Esophagus muscularis mucosa (tissue), 4 donors: Measurements from ENCODE around the gene NR2F6. TPM values are rescaled to one million over a fixed set of nuclear protein-coding genes. Genes with fewer than 3 reads are reported as not detected.

ENCODE experiments used
- DNase-seq: peaks from one replicate; pipeline ENCODE4 v3.0.0-alpha.2; 2017; ENCODE audit errors: extremely low spot score
- H3K27ac ChIP-seq, 4 donors: fragments of 200-600 bp; sonication (generic); replicated peaks in 1 of 4; 1 replicate in 3 of 4; 2 replicates in 1 of 4; pipeline ENCODE4 v1.5.1; 2016 to 2019; ENCODE audit warnings: mild to moderate bottlenecking in 1 of 4
- H3K27me3 ChIP-seq, 4 donors: fragments of 200-600 bp; sonication (generic); one replicate each; pipeline versions ENCODE4 v1.5.1 to v1.6.0; 2016 to 2019
- H3K36me3 ChIP-seq, 4 donors: fragments of 200-600 bp; sonication (generic); one replicate each; pipeline ENCODE4 v1.5.1; 2016 to 2019
- H3K4me1 ChIP-seq, 4 donors: fragments of 200-600 bp; sonication (generic); one replicate each; pipeline ENCODE4 v1.5.1; 2016 to 2019
- H3K4me3 ChIP-seq, 4 donors: fragments of 200-600 bp; sonication (generic); 1 replicate in 2 of 4; 2 replicates in 2 of 4; pipeline ENCODE4 v1.5.1; 2016 to 2019; ENCODE audit warnings: mild to moderate bottlenecking in 4 of 4, moderate library complexity in 1 of 4
- H3K9me3 ChIP-seq, 4 donors: fragments of 200-600 bp; sonication (generic); 1 replicate in 3 of 4; 2 replicates in 1 of 4; pipeline ENCODE4 v1.5.1; 2016 to 2019
- EP300 ChIP-seq: sonication (generic); formaldehyde crosslinking; IDR thresholded peaks from one replicate; pipeline ENCODE4 v1.6.1; 2017; ENCODE audit warnings: antibody characterized with exemption
- POLR2A ChIP-seq: fragments of 450-650 bp; IDR thresholded peaks from one replicate; pipeline ENCODE4 v1.6.1; 2017; ENCODE audit warnings: antibody characterized with exemption, moderate library complexity, mild to moderate bottlenecking, low read depth
- POLR2AphosphoS5 ChIP-seq, 2 donors: sonication (generic); formaldehyde crosslinking; IDR thresholded peaks; one replicate each; pipeline ENCODE4 v1.6.1; 2017; ENCODE audit warnings: antibody characterized with exemption in 2 of 2
- WGBS: methylation state at CpG from one replicate; pipeline ENCODE4 v1.1.5; 2018; 5-methylcytosine and 5-hydroxymethylcytosine counted together
- intact Hi-C: fragments of 100-400 bp; cut with DNase I; formaldehyde crosslinking; loops from one replicate; pipeline ENCODE4 v1.15.1; 2023
- total RNA-seq, 4 donors: library from RNA; depleted of rRNA; stranded (reverse); fragments of >200 nt; gene quantifications; one replicate each; pipeline versions ENCODE4 v1.1.0 to v1.2.1, GENCODE V29; 2016
- TF ChIP-seq, protein P1 (sequence below), 3 experiments: fragments of 200-600 bp in 2 of 3; fragments of 450-650 bp in 1 of 3; sonication (generic) in 2 of 3; IDR thresholded peaks; one replicate each; pipeline ENCODE4 v1.5.1; 2017 to 2019; ENCODE audit warnings: antibody characterized with exemption in 3 of 3, mild to moderate bottlenecking in 2 of 3, moderate library complexity in 1 of 3

NR2F6 gene
- total RNA-seq, 4 donors from 2014 or later, result 38.6 to 88.0 (median 61.2) TPM

DNA sequence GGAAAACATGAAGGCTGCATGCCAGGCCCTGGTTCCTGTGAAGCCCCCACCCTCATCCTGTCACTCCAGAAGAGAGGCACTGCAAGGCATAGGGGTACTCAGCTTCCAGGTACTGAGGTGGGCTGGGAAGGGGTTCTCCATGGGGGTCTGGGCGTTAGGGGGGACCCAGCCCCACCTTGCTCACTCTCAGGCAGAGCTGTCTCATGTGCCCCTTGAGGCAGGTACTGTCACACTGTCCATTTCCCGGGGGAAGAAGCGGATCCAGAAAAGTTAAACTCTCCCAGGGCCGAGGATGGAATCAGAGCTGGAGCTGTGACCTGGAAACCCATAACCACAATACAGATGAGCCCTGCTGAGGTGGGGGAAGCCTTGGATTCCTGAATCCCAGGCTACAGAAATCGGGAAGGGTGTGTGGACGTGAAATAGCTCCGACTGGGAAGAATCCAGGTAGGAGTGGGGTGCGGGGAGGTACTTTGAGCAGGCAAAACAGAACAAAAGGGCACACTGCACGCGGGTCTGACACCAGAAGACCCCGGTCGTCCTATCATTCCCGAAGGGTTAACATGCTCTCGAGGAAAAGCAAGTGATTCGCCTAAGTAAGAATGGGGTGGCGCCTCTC is 31.1 kb downstream of the NR2F6 start:
- Histone ChIP-seq H3K27ac (peak overlapping the region; percentile 83 to 95 (median 90)), H3K9me3 (no peaks in the 10 kb centered on the region), H3K4me1 (peaks cover 14 to 20% (median 17%) of the 10 kb centered on the region in 4 donors), H3K4me3 (peak overlapping the region; percentile 61 to 91 (median 72)), H3K27me3 (no peaks in the 10 kb centered on the region), H3K36me3 (peaks cover 14 to 68% (median 66%) of the 10 kb centered on the region in 4 donors)
- TF ChIP-seq, protein P1, sequence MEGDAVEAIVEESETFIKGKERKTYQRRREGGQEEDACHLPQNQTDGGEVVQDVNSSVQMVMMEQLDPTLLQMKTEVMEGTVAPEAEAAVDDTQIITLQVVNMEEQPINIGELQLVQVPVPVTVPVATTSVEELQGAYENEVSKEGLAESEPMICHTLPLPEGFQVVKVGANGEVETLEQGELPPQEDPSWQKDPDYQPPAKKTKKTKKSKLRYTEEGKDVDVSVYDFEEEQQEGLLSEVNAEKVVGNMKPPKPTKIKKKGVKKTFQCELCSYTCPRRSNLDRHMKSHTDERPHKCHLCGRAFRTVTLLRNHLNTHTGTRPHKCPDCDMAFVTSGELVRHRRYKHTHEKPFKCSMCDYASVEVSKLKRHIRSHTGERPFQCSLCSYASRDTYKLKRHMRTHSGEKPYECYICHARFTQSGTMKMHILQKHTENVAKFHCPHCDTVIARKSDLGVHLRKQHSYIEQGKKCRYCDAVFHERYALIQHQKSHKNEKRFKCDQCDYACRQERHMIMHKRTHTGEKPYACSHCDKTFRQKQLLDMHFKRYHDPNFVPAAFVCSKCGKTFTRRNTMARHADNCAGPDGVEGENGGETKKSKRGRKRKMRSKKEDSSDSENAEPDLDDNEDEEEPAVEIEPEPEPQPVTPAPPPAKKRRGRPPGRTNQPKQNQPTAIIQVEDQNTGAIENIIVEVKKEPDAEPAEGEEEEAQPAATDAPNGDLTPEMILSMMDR (IDR thresholded peaks at IDR 0.05), result no peak
- no peak for TF ChIP-seq POLR2AphosphoS5 (IDR thresholded peaks at IDR 0.05)
- WGBS, result 34% methylated on average over 16 of the region's 16 CpGs
- no peak for DNase-seq
- intact Hi-C loops, result loop anchor here (10.0 kb wide), 1 partner anchor 140 kb away; the partner anchor contains the start of genes HAUS8 and MYO9B

DNA sequence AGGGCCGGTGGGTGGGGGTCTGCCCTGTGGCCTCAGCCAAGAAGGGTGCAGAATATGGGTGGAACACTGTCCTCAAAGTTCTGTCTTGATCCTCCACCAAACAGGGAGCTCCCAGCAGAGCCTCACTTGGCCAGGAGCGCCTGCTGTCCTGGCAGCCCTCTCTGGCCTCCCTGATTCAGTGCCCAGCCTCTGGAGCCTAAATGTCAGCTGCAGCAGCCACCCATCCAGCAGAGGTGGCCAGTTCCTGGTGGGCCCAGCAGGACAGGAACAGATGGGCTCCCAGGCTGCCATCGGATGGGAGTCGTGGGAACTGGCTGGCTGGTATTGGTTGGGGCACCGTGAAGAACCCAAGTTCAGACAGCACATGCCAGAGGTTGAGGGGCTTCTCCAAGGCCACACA is 32.4 kb downstream of the NR2F6 start:
- H3K4me1 ChIP-seq, result peaks cover 14 to 20% (median 17%) of the 10 kb centered on the region in 4 donors
- no peak overlapping the region for H3K27ac ChIP-seq
- no peak for DNase-seq
- no peaks in the 10 kb centered on the region for H3K27me3 ChIP-seq
- H3K9me3 ChIP-seq, result no peaks in the 10 kb centered on the region
- peaks cover 14 to 71% (median 68%) of the 10 kb centered on the region in 4 donors for H3K36me3 ChIP-seq
- intact Hi-C loops, result loop anchor here (10.0 kb wide), 1 partner anchor 139 kb away; the partner anchor contains the start of genes HAUS8 and MYO9B
- TF ChIP-seq POLR2AphosphoS5 (IDR thresholded peaks at IDR 0.05) (no peak), POLR2A (no peak), EP300 (no peak)
- TF ChIP-seq, protein P1 (IDR thresholded peaks at IDR 0.05), result no peak
- no peak overlapping the region for H3K4me3 ChIP-seq
- WGBS, result 96% methylated on average over 5 of the region's 5 CpGs

DNA sequence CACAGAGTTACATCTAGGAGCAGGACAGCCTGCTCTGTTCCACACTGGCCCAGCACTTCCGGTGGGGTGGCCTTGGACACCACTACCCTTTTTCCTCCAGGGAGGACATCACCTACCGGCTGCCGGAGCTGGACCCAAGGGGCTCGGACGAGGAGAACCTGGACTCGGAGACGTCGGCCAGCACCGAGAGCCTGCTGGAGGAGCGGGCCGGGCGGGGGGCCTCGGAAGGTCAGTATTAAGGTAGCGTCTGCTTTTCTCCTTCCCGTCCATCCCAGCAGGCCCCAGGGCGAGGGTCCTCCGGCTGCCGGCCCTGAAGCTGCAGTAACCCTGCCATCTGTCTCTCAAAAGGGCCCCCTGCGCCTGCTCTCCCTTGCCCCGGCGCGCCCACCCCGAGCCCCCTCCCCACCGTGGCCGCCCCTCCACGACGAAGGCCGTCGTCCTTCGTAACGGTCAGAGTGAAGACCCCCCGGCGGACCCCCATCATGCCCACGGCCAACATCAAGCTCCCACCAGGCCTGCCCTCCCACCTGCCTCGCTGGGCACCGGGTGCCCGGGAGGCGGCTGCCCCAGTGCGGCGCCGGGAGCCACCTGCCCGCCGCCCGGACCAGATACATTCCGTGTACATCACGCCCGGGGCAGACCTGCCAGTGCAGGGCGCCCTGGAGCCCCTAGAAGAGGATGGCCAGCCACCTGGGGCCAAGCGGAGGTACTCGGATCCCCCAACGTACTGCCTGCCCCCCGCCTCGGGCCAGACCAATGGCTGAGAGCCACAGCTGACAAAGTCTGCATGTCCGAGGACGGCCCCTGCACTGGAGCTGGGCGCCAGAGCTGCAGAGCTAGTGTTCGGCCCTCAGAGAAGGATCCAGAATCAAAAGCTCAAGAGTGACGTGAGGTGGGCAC is 33.9 kb downstream of the NR2F6 start:
- H3K9me3 ChIP-seq, result no peaks in the 10 kb centered on the region
- no peak overlapping the region for H3K27ac ChIP-seq
- no peaks in the 10 kb centered on the region for H3K27me3 ChIP-seq
- no peak overlapping the region for H3K4me3 ChIP-seq
- H3K4me1 ChIP-seq, result peaks cover 14 to 20% (median 17%) of the 10 kb centered on the region in 4 donors
- H3K36me3 ChIP-seq, result peaks cover 14 to 71% (median 62%) of the 10 kb centered on the region in 4 donors
- no peak for DNase-seq
- WGBS, result 91% methylated on average over 22 of the region's 58 CpGs
- intact Hi-C loops, result loop anchor here (10.0 kb wide), 1 partner anchor 137 kb away; the partner anchor contains the start of genes HAUS8 and MYO9B
- TF ChIP-seq POLR2AphosphoS5 (IDR thresholded peaks at IDR 0.05), result no peak
- no peak for TF ChIP-seq EP300

DNA sequence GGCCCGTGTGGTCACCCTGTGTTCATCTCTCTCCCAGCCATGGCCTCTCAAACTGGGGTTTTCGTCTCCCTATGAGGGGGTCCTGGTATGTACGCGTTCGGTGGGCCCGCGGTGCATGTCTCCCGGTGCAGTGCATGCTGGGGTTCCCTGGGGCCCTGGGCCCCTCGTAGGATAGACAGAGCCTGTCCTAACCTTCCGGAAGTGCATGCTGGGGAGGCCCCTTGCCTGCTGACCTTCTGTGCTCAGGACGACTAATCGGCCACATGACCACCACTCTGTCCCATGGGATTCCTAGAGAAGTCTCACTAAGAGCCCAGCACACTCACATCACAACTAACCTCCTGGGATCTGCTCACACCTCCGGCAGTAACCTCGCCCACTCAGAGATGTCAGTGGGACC is 35.4 kb downstream of the NR2F6 start:
- Histone ChIP-seq H3K27ac (no peak overlapping the region), H3K4me1 (peaks cover 7 to 8% (median 7%) of the 10 kb centered on the region in 4 donors), H3K27me3 (no peaks in the 10 kb centered on the region), H3K4me3 (no peak overlapping the region), H3K9me3 (no peaks in the 10 kb centered on the region), H3K36me3 (peaks cover 22 to 81% (median 70%) of the 10 kb centered on the region in 4 donors)
- intact Hi-C loops, result loop anchor here (10.0 kb wide), 1 partner anchor 135 kb away; the partner anchor contains the start of genes HAUS8 and MYO9B
- TF ChIP-seq, protein P1 (IDR thresholded peaks at IDR 0.05), result no peak
- TF ChIP-seq POLR2AphosphoS5 (IDR thresholded peaks at IDR 0.05) (no peak), EP300 (no peak), POLR2A (no peak)
- WGBS, result 83% methylated on average over 7 of the region's 14 CpGs
- no peak for DNase-seq
